ENCODE data around the gene KIF5A. TPM values are rescaled to one million over a fixed set of nuclear protein-coding genes. Genes with fewer than 3 reads are reported as not detected.

Gene KIF5A
- total and polyA plus RNA-seq, 2 of the 13 experiments (the other 11 are each of a cell fraction or from before 2014, with no cell fraction given) = 1.6 to 11.9 TPM

GRCh38 chr12:57611108-57611826, 61.4 kb downstream of the KIF5A start, which contains the start of gene ARHGEF25 (continued):
- TF ChIP-seq ZEB1 (IDR thresholded peaks at IDR 0.05; ENCODE audit: insufficient replicate concordance, low read depth) = no peak
- TF ChIP-seq NCOA5 (CRISPR knock-in tag; IDR thresholded peaks at IDR 0.05) = no peak
- TF ChIP-seq SRY (CRISPR knock-in tag; IDR thresholded peaks at IDR 0.05) = no peak
- TF ChIP-seq TFDP1 (CRISPR knock-in tag; IDR thresholded peaks at IDR 0.05; ENCODE audit: borderline replicate concordance) = no peak
- no peak; the same call in 1 of the 2 replicates for TF ChIP-seq ZNF777 (CRISPR knock-in tag; IDR thresholded peaks at IDR 0.05)
- TF ChIP-seq ZC3H4 (CRISPR knock-in tag; IDR thresholded peaks at IDR 0.05; ENCODE audit: borderline replicate concordance) = 0 out of 2 replicates have a peak, but pooled peaks have one; percentile 34
- TF ChIP-seq ZSCAN31 (CRISPR knock-in tag; IDR thresholded peaks at IDR 0.05; ENCODE audit: low read depth) = no peak
- no peak for TF ChIP-seq NONO (IDR thresholded peaks at IDR 0.05)
- TF ChIP-seq NONO (CRISPR knock-in tag; conservative IDR thresholded peaks at IDR 0.05) = 0 out of 2 replicates have a peak, but pooled peaks have one; percentile 10
- peak; percentile 67 for TF ChIP-seq ZNF281 (CRISPR knock-in tag; IDR thresholded peaks at IDR 0.05; ENCODE audit: borderline replicate concordance)
- peak; percentile 44; the same call in 1 of the 2 replicates for TF ChIP-seq ZNF558 (CRISPR knock-in tag; IDR thresholded peaks at IDR 0.05; ENCODE audit: borderline replicate concordance)
- 0 out of 2 replicates have a peak, but pooled peaks have one; percentile 46 for TF ChIP-seq ZBED4 (CRISPR knock-in tag; IDR thresholded peaks at IDR 0.05; ENCODE audit: borderline replicate concordance)
- 0 out of 2 replicates have a peak, but pooled peaks have one; percentile 46 for TF ChIP-seq HES4 (CRISPR knock-in tag; IDR thresholded peaks at IDR 0.05; ENCODE audit: borderline replicate concordance)
- no peak for TF ChIP-seq ZBTB46 (CRISPR knock-in tag; IDR thresholded peaks at IDR 0.05; ENCODE audit: borderline replicate concordance)
- no peak for TF ChIP-seq MATR3 (CRISPR knock-in tag; IDR thresholded peaks at IDR 0.05)
- TF ChIP-seq HBP1 (CRISPR knock-in tag; IDR thresholded peaks at IDR 0.05; ENCODE audit: low read depth) = 0 out of 2 replicates have a peak, but pooled peaks have one; percentile 35
- no peak for TF ChIP-seq ZNF460 (CRISPR knock-in tag; IDR thresholded peaks at IDR 0.05; ENCODE audit: borderline replicate concordance)
